Medulla oblongata (tissue), 1 donor: ENCODE data around the gene AATF.
A peak's percentile ranks its signal among the peaks of the same experiment; 100 is the strongest.

Experiments used
- DNase-seq: peaks from one replicate; pipeline ENCODE4 v3.0.0-alpha.2; 2015; ENCODE audit errors: extremely low spot score

AATF gene

GRCh38 chr17:36948717-36949460 lies at the start of gene AATF:
AATF (plus strand) TSS chr17:36948954; CDS start chr17:36949126, 172 bp downstream.
- peak; percentile 97 for DNase-seq

GRCh38 chr17:36899250-36900159 lies 49.2 kb upstream of the AATF start:
- no peak for DNase-seq

GRCh38 chr17:36900160-36900512 lies 48.6 kb upstream of the AATF start:
- DNase-seq = no peak

GRCh38 chr17:36901506-36901905 lies 47.2 kb upstream of the AATF start:
- DNase-seq = no peak

GRCh38 chr17:36907407-36907806 lies 41.3 kb upstream of the AATF start:
- DNase-seq = no peak

GRCh38 chr17:36910513-36910912 lies 38.2 kb upstream of the AATF start:
- no peak for DNase-seq

- no peak for DNase-seq
These were observed 37.8 kb upstream of the AATF start for GRCh38 chr17:36911001-36911400.

- no peak for DNase-seq
These were observed 35.6 kb upstream of the AATF start for GRCh38 chr17:36913132-36913531.

GRCh38 chr17:36918211-36918691 lies 30.5 kb upstream of the AATF start:
- DNase-seq = no peak

- DNase-seq = no peak
These were observed 29.3 kb upstream of the AATF start for GRCh38 chr17:36919407-36919968.

GRCh38 chr17:36920032-36921005 lies 28.4 kb upstream of the AATF start:
- no peak for DNase-seq

- DNase-seq = no peak
These were observed 27.5 kb upstream of the AATF start for GRCh38 chr17:36921095-36921851.

GRCh38 chr17:36922175-36922574 lies 26.6 kb upstream of the AATF start:
- no peak for DNase-seq

- no peak for DNase-seq
These were observed 24.9 kb upstream of the AATF start for GRCh38 chr17:36923814-36924221.

GRCh38 chr17:36926226-36926625 lies 22.5 kb upstream of the AATF start:
- DNase-seq = no peak

- no peak for DNase-seq
These were observed 22.1 kb upstream of the AATF start for GRCh38 chr17:36926701-36927100.

GRCh38 chr17:36928471-36929345 lies 20.0 kb upstream of the AATF start:
- no peak for DNase-seq

GRCh38 chr17:36929851-36930582 lies 18.7 kb upstream of the AATF start:
- no peak for DNase-seq

- no peak for DNase-seq
These were observed 18.2 kb upstream of the AATF start for GRCh38 chr17:36930583-36930900.
